HG03175 (cell line): ENCODE measurements around the gene ISG15.
"Not testable (repeated sequence)": the region's sequence is repeated elsewhere in the genome, so short reads cannot be mapped to it uniquely, and the experiment has no call there.

ENCODE experiments used
- ATAC-seq: cut with Tn5 transposase; IDR thresholded peaks from one replicate; pipeline ENCODE4 v1.9.1; 2021; ENCODE audit warnings: mild to moderate bottlenecking, moderate library complexity; ENCODE audit not compliant: unreplicated experiment

ISG15 gene

DNA sequence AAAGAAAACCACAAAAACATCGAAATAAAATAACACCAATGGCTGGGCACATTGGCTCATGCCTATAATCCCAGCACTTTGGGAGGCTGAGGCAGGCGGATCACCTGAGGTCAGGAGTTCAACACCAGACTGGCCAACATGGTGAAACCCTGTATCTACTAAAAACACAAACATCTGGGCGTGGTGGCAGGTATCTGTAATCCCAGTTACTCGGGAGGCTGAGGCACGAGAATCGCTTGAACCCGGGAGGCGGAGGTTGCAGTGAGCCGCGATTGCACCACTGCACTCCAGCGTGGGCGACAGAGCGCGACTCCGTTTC, 44.4 kb downstream of the ISG15 start:
- ATAC-seq, result not testable (repeated sequence)

- ATAC-seq, result no peak
These were observed 45.0 kb downstream of the ISG15 start for GRCh38 chr1:1058088-1058905.

DNA sequence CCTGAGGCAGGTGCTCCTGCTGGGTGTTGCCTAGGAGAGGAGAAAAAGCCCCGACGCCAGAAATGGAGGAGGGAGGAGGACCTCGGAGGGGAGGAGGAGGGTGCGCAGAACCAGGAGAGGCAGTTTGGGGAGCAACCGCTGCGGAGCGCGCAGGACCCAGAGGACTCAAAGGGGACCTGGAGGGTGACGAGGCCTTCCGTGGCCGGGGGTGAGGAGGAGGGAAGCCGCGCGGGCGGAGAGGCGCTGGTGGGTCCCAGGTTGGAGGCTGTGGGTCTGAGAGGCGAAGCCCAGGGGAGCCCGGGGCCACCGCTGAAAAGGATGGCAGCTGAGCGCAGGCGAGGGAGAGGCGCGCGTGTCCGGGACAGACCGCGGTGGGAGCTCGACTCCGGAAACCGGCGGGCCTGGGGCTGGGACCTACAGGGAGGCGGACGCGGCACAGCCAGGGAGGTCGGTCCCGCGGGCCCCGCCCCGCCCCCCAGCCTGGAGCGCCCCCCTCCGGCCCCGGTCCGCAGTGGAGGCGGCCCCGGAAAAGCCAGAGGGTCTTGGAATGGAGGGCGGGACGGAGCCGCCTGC, 45.7 kb downstream of the ISG15 start:
- ATAC-seq, result peak; percentile 30

- peak; percentile 71 for ATAC-seq
These were observed 46.4 kb downstream of the ISG15 start for GRCh38 chr1:1059494-1060280.

GRCh38 chr1:1060281-1061000, 47.1 kb downstream of the ISG15 start:
- no peak for ATAC-seq

GRCh38 chr1:1061682-1062345, 48.5 kb downstream of the ISG15 start:
- no peak for ATAC-seq

DNA sequence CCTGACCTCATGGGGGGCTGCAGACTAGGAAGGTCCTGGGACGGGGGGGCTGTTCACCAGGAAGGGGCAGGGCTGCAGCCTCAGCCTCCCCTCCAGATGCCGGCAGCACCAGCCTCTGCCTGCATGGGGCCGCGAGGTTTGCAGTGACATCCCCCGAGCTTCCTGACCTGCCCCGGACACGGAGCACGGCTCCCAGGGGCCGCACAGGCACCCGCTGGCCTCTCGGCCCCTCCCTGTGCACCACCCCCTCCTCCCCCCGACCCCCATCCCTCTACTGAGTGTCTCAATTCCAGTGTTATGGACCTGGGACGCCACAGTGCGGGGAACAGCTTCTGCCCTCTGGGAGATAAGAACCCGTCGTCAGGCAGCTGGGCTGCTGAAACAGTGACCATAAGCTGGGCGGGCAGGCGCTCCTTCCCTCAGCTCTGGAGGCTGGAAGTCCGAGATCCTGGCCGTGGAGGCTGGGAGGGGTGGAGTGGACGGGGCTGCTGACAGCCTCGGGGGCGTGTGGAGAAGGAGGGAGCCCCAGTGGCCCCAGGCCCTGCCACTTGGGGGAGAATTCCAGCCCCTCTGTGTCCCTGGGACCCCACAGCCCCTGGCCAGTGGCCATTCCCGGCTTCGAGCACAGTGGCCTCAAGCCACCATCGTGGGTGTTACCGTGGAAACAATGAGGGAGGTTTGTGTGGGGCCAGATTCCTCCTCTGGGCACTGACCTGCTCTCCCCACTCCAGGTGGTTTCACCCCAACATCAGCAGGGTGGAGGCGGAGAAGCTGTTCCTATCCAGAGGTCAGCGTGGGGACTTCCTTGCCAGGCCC, 49.3 kb downstream of the ISG15 start:
- no peak for ATAC-seq

DNA sequence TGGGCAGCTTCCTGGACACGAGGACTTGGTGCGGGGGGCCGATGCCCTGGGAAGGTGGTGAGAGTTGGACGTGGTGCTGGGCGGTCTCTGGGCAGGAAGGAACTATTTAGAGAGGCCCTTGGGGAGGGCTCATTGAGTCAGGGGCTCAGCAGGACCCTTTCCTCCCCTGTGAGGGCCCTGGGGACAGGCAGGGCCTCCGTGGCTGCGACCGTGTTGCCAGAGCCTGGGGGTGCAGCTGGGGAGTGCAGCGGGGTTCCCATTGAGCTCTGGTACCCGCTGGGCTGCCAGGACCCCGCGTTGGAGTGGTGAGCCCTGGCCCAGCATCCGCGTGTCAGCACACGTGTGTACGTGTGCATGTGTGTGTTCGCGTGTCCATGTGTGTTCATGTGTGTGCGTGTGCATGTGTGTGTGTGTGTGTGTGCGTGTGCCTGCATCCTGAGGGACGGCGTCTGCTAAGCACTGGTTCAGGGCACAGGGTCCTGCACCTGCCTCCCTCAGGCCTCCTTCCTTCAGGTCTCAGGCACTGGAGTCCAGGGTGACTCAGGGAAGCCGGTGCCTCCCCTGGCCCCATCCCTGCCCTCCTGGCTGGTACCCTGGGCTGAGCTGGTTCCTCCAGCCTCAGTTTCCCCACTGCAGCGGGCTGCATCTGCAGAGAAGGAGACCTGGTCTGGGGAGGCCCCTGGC, 50.1 kb downstream of the ISG15 start:
- no peak for ATAC-seq
